ENCODE results near the gene OVAAL. TPM values are rescaled to one million over a fixed set of nuclear protein-coding genes. Genes with fewer than 3 reads are reported as not detected.

Gene OVAAL
- total and polyA plus RNA-seq, 2 experiments from 2014 or later = not detected

DNA sequence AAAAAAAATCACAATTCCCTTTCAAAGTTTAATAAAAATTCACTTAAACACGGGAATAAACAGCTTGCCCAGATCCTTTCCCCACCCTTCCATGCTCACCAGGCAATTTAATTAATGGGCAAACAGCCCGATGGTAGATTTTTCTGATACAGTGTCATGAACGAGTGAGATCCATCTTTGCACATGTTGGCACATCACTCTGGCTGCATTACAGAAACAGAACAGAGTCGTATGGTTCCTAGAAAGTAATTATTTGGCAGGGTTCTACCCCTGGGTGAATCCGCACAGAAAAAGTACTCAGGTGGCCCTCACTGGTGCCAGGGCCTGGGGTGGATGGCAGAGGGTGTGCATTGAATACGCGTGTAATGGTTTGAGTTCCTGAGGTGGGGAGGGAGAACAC is 24.6 kb upstream of the OVAAL start:
- DNase-seq = peak; percentile 43
- H3K4me2 ChIP-seq (ENCODE audit: unreplicated experiment) = no peak overlapping the region
- in situ Hi-C loops (cut with MboI) = no loop called here
- no peaks in the 10 kb centered on the region for H3K9me2 ChIP-seq (ENCODE audit: insufficient read depth)
- no peak overlapping the region for H3K4me3 ChIP-seq
- H2AFZ ChIP-seq = peak overlapping the region; percentile 60; the same call in 1 of the 2 replicates
- H3K9ac ChIP-seq = no peak overlapping the region
- H3K9me3 ChIP-seq (ENCODE audit: low read depth) = no peaks in the 10 kb centered on the region
- no peaks in the 10 kb centered on the region for H3F3A ChIP-seq (ENCODE audit: insufficient read depth)
- H3K79me2 ChIP-seq (ENCODE audit: insufficient read depth) = no peaks in the 10 kb centered on the region
- TF ChIP-seq EZH2phosphoT487 (IDR thresholded peaks at IDR 0.05; ENCODE audit: insufficient read depth, low read depth) = no peak
- TF ChIP-seq EZH2 (IDR thresholded peaks at IDR 0.05; ENCODE audit: insufficient read depth, poor library complexity, severe bottlenecking) = no peak
- H3K4me1 ChIP-seq (ENCODE audit: insufficient read depth) = 0 out of 2 replicates have a peak, but pooled peaks cover 5% of the 10 kb centered on the region
- WGBS, 2 experiments (ENCODE audit: low coverage in 1 of 2, low lambda C conversion rate in 2 of 2, missing lambda C conversion rate in 2 of 2) = 31 to 33% methylated on average over 7 of the region's 7 CpGs
- no peaks in the 10 kb centered on the region for H3K36me3 ChIP-seq (ENCODE audit: low read depth)
- H3K27me3 ChIP-seq (replicated peaks; ENCODE audit: insufficient read depth) = no peaks in the 10 kb centered on the region
- H4K20me1 ChIP-seq (ENCODE audit: insufficient read depth) = no peaks in the 10 kb centered on the region
- no peak overlapping the region for H3K27ac ChIP-seq

DNA sequence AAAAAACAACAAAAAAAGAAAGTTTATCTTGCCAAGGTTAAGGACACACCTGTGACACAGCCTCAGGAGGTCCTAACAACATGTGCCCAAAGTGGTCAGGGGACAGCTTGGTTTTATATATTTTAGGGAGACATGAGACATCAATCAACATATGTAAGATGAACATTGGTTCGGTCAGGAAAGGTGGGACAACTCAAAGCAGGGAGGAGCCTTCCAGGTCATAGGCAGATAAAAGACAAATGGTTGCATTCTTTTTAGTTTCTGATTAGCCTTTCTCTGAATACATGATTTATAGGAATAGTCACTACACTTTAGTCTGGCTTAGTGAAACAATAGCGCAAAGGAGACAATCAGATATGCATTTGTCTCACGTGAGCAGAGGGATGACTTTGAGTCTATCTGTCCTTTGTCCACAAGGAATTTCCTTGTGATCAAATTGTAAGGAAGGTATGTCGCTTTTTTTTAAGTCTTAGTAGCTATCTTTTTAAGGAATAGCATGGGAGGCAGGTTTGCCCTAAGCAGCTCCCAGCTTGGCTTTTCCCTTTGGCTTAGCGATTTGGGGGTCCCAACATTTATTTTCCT is 23.3 kb upstream of the OVAAL start:
- Histone ChIP-seq H3K9me2 (ENCODE audit: insufficient read depth) (no peaks in the 10 kb centered on the region), H3K27ac (no peak overlapping the region), H3F3A (ENCODE audit: insufficient read depth) (peaks cover 4% of the 10 kb centered on the region), H3K9me3 (ENCODE audit: low read depth) (no peaks in the 10 kb centered on the region), H3K4me2 (ENCODE audit: unreplicated experiment) (no peak overlapping the region), H3K4me1 (ENCODE audit: insufficient read depth) (peaks cover 4% of the 10 kb centered on the region), H3K36me3 (ENCODE audit: low read depth) (no peaks in the 10 kb centered on the region), H2AFZ (no peak overlapping the region), H3K27me3 (replicated peaks; ENCODE audit: insufficient read depth) (no peaks in the 10 kb centered on the region), H3K9ac (no peak overlapping the region), H3K79me2 (ENCODE audit: insufficient read depth) (no peaks in the 10 kb centered on the region), H3K4me3 (no peak overlapping the region), H4K20me1 (ENCODE audit: insufficient read depth) (no peaks in the 10 kb centered on the region)
- in situ Hi-C loops (cut with MboI) = no loop called here
- WGBS, 2 experiments (ENCODE audit: low coverage in 1 of 2, low lambda C conversion rate in 2 of 2, missing lambda C conversion rate in 2 of 2) = 80 to 88% methylated on average over 5 of the region's 5 CpGs
- DNase-seq = no peak
- TF ChIP-seq EZH2 (IDR thresholded peaks at IDR 0.05; ENCODE audit: insufficient read depth, poor library complexity, severe bottlenecking) (no peak), EZH2phosphoT487 (IDR thresholded peaks at IDR 0.05; ENCODE audit: insufficient read depth, low read depth) (no peak)

DNA sequence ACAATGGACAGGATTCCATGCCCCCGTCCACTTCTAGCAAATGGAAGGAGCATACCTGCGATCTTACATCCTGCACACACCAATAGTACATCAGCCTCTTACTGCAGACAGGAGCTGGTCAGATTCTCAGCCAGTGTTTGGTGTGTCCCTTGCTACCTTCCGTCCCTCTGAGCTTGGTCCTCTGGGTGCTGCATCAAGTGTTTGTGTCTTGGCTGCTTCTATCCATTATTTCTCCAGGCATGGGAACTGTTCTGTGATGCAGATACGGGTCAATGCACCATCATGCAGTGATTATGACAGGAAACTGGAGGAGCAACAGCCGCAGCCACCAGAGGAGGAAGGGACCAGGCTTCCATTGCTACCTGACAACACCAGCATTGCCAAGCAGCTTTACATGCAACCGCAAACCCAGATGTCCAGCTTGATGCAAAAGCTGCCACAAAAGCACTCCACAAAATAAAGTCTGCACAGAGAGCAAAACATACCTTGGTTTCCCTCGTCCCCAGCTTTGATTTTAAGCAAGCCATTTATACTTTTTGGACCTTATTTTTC is 21.9 kb upstream of the OVAAL start:
- no peak overlapping the region for H3K4me2 ChIP-seq (ENCODE audit: unreplicated experiment)
- H3K79me2 ChIP-seq (ENCODE audit: insufficient read depth) = no peaks in the 10 kb centered on the region
- no peak for DNase-seq
- TF ChIP-seq EZH2 (IDR thresholded peaks at IDR 0.05; ENCODE audit: insufficient read depth, poor library complexity, severe bottlenecking) (no peak), EZH2phosphoT487 (IDR thresholded peaks at IDR 0.05; ENCODE audit: insufficient read depth, low read depth) (no peak)
- H3K9ac ChIP-seq = no peak overlapping the region
- in situ Hi-C loops (cut with MboI) = no loop called here
- H3K9me3 ChIP-seq (ENCODE audit: low read depth) = no peaks in the 10 kb centered on the region
- H3F3A ChIP-seq (ENCODE audit: insufficient read depth) = peaks cover 17% of the 10 kb centered on the region
- no peaks in the 10 kb centered on the region for H3K27me3 ChIP-seq (replicated peaks; ENCODE audit: insufficient read depth)
- H3K4me3 ChIP-seq = no peak overlapping the region
- no peaks in the 10 kb centered on the region for H3K36me3 ChIP-seq (ENCODE audit: low read depth)
- WGBS, 2 experiments (ENCODE audit: low coverage in 1 of 2, low lambda C conversion rate in 2 of 2, missing lambda C conversion rate in 2 of 2) = 55 to 56% methylated on average over 7 of the region's 7 CpGs
- no peaks in the 10 kb centered on the region for H4K20me1 ChIP-seq (ENCODE audit: insufficient read depth)
- H3K4me1 ChIP-seq (ENCODE audit: insufficient read depth) = peaks cover 18% of the 10 kb centered on the region
- H3K9me2 ChIP-seq (ENCODE audit: insufficient read depth) = no peaks in the 10 kb centered on the region
- no peak overlapping the region for H3K27ac ChIP-seq
- H2AFZ ChIP-seq = no peak overlapping the region

DNA sequence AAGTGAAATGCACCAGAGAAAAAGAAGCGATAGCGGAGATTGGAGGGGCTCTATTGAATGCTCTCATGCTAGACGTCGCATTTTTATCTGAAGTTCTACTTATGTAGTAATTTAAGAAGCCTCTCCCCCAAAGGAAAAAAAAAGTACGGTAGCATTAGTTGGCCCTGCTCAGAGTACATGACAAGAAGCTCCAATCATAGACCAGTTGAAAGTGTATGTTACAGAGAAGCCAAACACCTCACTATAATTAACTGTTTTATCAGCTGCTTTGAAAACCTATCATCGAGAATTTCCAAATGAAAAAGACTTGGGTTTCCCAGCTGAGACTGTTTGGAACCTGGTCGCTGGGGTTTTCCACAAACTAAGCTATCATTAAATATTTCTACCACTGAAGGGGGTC is 19.6 kb upstream of the OVAAL start:
- no peak overlapping the region for H3K4me3 ChIP-seq
- WGBS, 2 experiments (ENCODE audit: low coverage in 1 of 2, low lambda C conversion rate in 2 of 2, missing lambda C conversion rate in 2 of 2) = 81 to 83% methylated on average over 7 of the region's 7 CpGs
- no peaks in the 10 kb centered on the region for H3K36me3 ChIP-seq (ENCODE audit: low read depth)
- no peaks in the 10 kb centered on the region for H3K79me2 ChIP-seq (ENCODE audit: insufficient read depth)
- no peaks in the 10 kb centered on the region for H3K27me3 ChIP-seq (replicated peaks; ENCODE audit: insufficient read depth)
- no peaks in the 10 kb centered on the region for H4K20me1 ChIP-seq (ENCODE audit: insufficient read depth)
- in situ Hi-C loops (cut with MboI) = no loop called here
- H3K4me1 ChIP-seq (ENCODE audit: insufficient read depth) = peaks cover 35% of the 10 kb centered on the region
- TF ChIP-seq EZH2 (IDR thresholded peaks at IDR 0.05; ENCODE audit: insufficient read depth, poor library complexity, severe bottlenecking) (no peak), EZH2phosphoT487 (IDR thresholded peaks at IDR 0.05; ENCODE audit: insufficient read depth, low read depth) (no peak)
- H3K27ac ChIP-seq = no peak overlapping the region
- no peak overlapping the region for H2AFZ ChIP-seq
- H3K4me2 ChIP-seq (ENCODE audit: unreplicated experiment) = no peak overlapping the region
- no peaks in the 10 kb centered on the region for H3K9me2 ChIP-seq (ENCODE audit: insufficient read depth)
- H3F3A ChIP-seq (ENCODE audit: insufficient read depth) = peaks cover 34% of the 10 kb centered on the region
- DNase-seq = no peak
- no peak overlapping the region for H3K9ac ChIP-seq
- H3K9me3 ChIP-seq (ENCODE audit: low read depth) = no peaks in the 10 kb centered on the region
